ENCODE data around the gene PRB3. TPM values are rescaled to one million over a fixed set of nuclear protein-coding genes. Genes with fewer than 3 reads are reported as not detected.

Gene PRB3
- total and polyA plus RNA-seq, 2 of the 8 experiments (the other 6 are each of a cell fraction or from before 2014, with no cell fraction given), result 0.09 to 0.67 TPM

DNA sequence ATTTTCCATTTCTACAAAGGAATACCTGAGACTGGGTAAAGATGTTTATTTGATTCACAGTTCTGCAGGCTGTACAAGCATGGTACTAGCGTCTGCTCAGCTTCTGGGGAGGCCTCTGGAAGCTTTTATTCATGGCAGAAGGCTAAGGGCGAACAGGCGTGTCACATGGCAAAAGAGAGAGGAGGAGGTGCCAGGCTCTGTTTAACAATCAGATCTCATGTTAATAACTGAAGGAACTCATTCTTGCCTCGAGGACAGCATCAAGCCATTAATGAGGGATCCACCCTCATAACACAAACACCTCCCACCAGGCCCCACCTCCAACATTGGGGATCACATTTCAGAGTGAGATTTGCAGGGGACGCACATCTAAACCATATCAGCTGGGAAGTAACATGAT is 36.0 kb downstream of the PRB3 start:
- WGBS, 2 experiments (ENCODE audit: extremely low coverage in 1 of 2, insufficient coverage in 1 of 2, insufficient read length in 1 of 2, insufficient replicate concordance in 2 of 2, low coverage in 1 of 2, low lambda C conversion rate in 2 of 2, missing lambda C conversion rate in 1 of 2), result 78% methylated on average over 5 of the region's 5 CpGs; no CpG with 5 or more reads in 1 of the 2 experiments
- no peak overlapping the region for H2BK15ac ChIP-seq (ENCODE audit: low read length)

More for the DNA sequence above, 36.0 kb downstream of the PRB3 start:
- Histone ChIP-seq H3K23me2 (ENCODE audit: low read depth, low read length) (no peaks in the 10 kb centered on the region), H2BK12ac (ENCODE audit: low read depth, low read length) (no peak overlapping the region), H2AK5ac (ENCODE audit: low read depth, low read length) (no peak overlapping the region), H4K91ac (replicated peaks; ENCODE audit: insufficient read length, low read length) (no peak overlapping the region), H2AFZ (ENCODE audit: low read length) (no peak overlapping the region), H3K79me1 (ENCODE audit: low read depth, low read length) (no peaks in the 10 kb centered on the region), H4K5ac (ENCODE audit: insufficient read length, low read depth, low read length) (no peak overlapping the region), H3K9me3 (ENCODE audit: insufficient read depth in 2 of 2, low read depth in 1 of 2, low read length in 1 of 2) (no peaks in the 10 kb centered on the region), H3K36me3 (ENCODE audit: control insufficient read depth in 2 of 4, insufficient read depth in 4 of 4, low read length in 3 of 4) (no peaks in the 10 kb centered on the region), H3K4me3 (ENCODE audit: extremely low read depth in 1 of 4, insufficient read depth in 2 of 4, low read depth in 3 of 4, low read length in 4 of 4) (no peak overlapping the region), H3K9ac (replicated peaks in 1 of 4; ENCODE audit: extremely low read depth in 1 of 4, low read depth in 3 of 4, low read length in 3 of 4) (no peak overlapping the region), H3K18ac (ENCODE audit: extremely low read depth, low read length) (no peak overlapping the region), H3K27ac (ENCODE audit: low read depth, low read length) (no peak overlapping the region), H3K27me3 (replicated peaks in 1 of 4; ENCODE audit: control insufficient read depth in 3 of 4, extremely low read depth in 1 of 4, insufficient read depth in 3 of 4, low read length in 3 of 4) (no peaks in the 10 kb centered on the region), H3K23ac (ENCODE audit: insufficient read length) (no peak overlapping the region), H2BK5ac (ENCODE audit: low read depth, low read length) (no peak overlapping the region), H3K79me2 (ENCODE audit: control insufficient read depth in 1 of 2, insufficient read depth in 2 of 2, low read length in 2 of 2) (no peaks in the 10 kb centered on the region), H3K56ac (replicated peaks; ENCODE audit: insufficient read length, low read depth, low read length) (no peak overlapping the region), H2BK20ac (ENCODE audit: low read length) (no peak overlapping the region), H3K14ac (ENCODE audit: insufficient read length) (no peak overlapping the region), H4K20me1 (replicated peaks in 1 of 2; ENCODE audit: control insufficient read depth in 1 of 2, insufficient read depth in 2 of 2, low read length in 2 of 2) (no peaks in the 10 kb centered on the region), H4K8ac (ENCODE audit: extremely low read depth, insufficient read depth, low read length) (no peak overlapping the region), H2BK120ac (replicated peaks; ENCODE audit: low read depth, low read length) (no peak overlapping the region), H3K4me2 (ENCODE audit: insufficient read depth in 1 of 2, low read depth in 2 of 2, low read length in 2 of 2) (no peak overlapping the region), H3K4ac (replicated peaks; ENCODE audit: insufficient read length, low read depth, low read length) (no peak overlapping the region), H3K4me1 (replicated peaks in 1 of 4; ENCODE audit: control insufficient read depth in 3 of 4, insufficient read depth in 4 of 4, low read length in 3 of 4) (no peaks in the 10 kb centered on the region)
- FAIRE-seq (no peak), DNase-seq (ENCODE audit: low read depth in 1 of 2, low spot score in 2 of 2) (no peak)
- POLR2A ChIA-PET (ENCODE audit: partially characterized antibody), result interaction anchor here (1.4 kb wide), 1 partner anchor 63 kb away, joined by 3 read pairs; the partner anchor contains the start of gene SMIM10L1
- TF ChIP-seq EP300 (IDR thresholded peaks at IDR 0.05; ENCODE audit: borderline replicate concordance in 1 of 2, low read depth in 2 of 2, low read length in 2 of 2), result no peak
- TF ChIP-seq SP2 (IDR thresholded peaks at IDR 0.05; ENCODE audit: low read length), result no peak
- no peak for TF ChIP-seq CBX8 (IDR thresholded peaks at IDR 0.05; ENCODE audit: borderline replicate concordance, low read depth, low read length)
- no peak for TF ChIP-seq BCL11A (IDR thresholded peaks at IDR 0.05; ENCODE audit: low read depth in 2 of 2, low read length in 2 of 2)
- no peak for TF ChIP-seq GTF2F1 (IDR thresholded peaks at IDR 0.05; ENCODE audit: borderline replicate concordance, low read depth, low read length)
- TF ChIP-seq E2F6 (IDR thresholded peaks at IDR 0.05), result no peak
- TF ChIP-seq POLR2A (IDR thresholded peaks at IDR 0.05; ENCODE audit: control extremely low read depth in 1 of 2, low read depth in 2 of 2, low read length in 2 of 2), result no peak
- TF ChIP-seq CBX5 (IDR thresholded peaks at IDR 0.05; ENCODE audit: low read depth, low read length), result no peak
- TF ChIP-seq BACH1 (IDR thresholded peaks at IDR 0.05; ENCODE audit: low read length), result no peak
- TF ChIP-seq RAD21 (IDR thresholded peaks at IDR 0.05 in 1 of 2, conservative IDR thresholded peaks at IDR 0.05 in 1 of 2; ENCODE audit: low read depth in 2 of 2, low read length in 2 of 2), result no peak
- no peak for TF ChIP-seq TBP (IDR thresholded peaks at IDR 0.05; ENCODE audit: low read depth, low read length)
- CTCF ChIA-PET (ENCODE audit: partially characterized antibody), result interaction anchor here (0.6 to 10.9 kb wide), 3 partner anchors 26 to 252 kb away, joined by 3 to 230 read pairs (median 4); no protein-coding TSS in a partner anchor
